ENCODE data around the gene LRRC3.

Gene LRRC3

DNA sequence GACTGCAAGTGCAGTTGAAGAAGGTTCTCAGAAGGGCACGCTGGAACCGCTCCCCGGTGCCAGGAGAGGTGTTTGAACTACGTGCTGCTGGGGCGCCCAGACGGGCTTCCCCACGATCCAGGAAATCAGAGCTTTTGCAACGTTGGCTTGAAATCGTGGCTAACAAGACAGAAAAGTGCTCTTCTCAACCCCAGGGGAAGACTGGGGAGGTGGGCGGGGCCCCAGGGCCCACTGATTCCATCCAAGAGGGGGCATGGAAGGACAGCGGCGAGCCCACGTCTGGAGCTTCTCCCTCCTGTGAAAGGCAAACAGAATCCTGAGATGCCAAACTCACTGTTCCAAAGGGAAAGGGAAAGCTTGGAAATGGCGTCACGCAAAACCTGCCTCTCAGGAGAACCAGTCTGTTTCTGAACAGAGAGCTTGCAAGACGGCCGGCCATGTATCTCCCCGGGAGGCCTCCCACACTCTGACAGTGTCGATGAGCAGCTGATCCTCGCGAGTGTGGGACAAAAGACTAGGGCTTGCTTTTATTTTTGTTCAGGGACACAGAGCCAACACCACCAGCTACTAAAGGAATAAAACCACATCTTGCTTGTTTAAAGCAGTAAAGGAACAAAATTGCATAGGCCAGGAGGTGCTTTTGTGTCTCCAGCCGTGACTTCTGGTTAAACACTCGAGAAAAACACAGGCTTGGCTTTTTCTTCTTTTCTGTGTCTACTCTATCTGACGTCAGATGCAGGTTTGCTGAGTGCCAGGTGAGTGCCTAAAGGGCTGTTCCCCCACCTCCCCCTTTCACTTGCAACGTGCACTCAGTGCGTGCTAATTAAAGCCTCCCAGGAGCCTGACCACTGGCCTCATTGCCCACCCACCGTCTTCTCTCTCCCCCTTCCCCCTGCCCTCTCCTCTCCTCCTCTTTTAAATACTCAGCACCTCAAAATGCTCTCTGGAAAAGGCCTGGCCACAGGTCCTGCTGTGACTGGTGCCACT lies 41.5 kb downstream of the LRRC3 start:
- H3K27ac ChIP-seq (ENCODE audit: low read depth, low read length, poor library complexity, severe bottlenecking), result no peak overlapping the region
- H3F3A ChIP-seq (ENCODE audit: insufficient read depth, low read length), result no peaks in the 10 kb centered on the region
- H3K9me3 ChIP-seq (ENCODE audit: low read length), result 0 out of 2 replicates have a peak, but pooled peaks cover 8% of the 10 kb centered on the region
- H3K27me3 ChIP-seq (ENCODE audit: insufficient read depth, low read length), result peaks cover 19% of the 10 kb centered on the region; the same call in 1 of the 2 replicates
- no peaks in the 10 kb centered on the region; the same call in 1 of the 2 replicates for H3K36me3 ChIP-seq (ENCODE audit: insufficient read depth, low read length)
- H3K9ac ChIP-seq (ENCODE audit: low read length), result no peak overlapping the region
- H3K4me1 ChIP-seq (ENCODE audit: insufficient read depth, low read length, severe bottlenecking), result no peaks in the 10 kb centered on the region
- H3K9me2 ChIP-seq (ENCODE audit: low read depth, low read length), result no peaks in the 10 kb centered on the region
- no peaks in the 10 kb centered on the region for H4K20me1 ChIP-seq (ENCODE audit: insufficient read depth, low read length)
- no peak for TF ChIP-seq EZH2 (IDR thresholded peaks at IDR 0.05; ENCODE audit: borderline replicate concordance, low read length)
- TF ChIP-seq, protein P1, sequence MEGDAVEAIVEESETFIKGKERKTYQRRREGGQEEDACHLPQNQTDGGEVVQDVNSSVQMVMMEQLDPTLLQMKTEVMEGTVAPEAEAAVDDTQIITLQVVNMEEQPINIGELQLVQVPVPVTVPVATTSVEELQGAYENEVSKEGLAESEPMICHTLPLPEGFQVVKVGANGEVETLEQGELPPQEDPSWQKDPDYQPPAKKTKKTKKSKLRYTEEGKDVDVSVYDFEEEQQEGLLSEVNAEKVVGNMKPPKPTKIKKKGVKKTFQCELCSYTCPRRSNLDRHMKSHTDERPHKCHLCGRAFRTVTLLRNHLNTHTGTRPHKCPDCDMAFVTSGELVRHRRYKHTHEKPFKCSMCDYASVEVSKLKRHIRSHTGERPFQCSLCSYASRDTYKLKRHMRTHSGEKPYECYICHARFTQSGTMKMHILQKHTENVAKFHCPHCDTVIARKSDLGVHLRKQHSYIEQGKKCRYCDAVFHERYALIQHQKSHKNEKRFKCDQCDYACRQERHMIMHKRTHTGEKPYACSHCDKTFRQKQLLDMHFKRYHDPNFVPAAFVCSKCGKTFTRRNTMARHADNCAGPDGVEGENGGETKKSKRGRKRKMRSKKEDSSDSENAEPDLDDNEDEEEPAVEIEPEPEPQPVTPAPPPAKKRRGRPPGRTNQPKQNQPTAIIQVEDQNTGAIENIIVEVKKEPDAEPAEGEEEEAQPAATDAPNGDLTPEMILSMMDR (IDR thresholded peaks at IDR 0.05; ENCODE audit: low read length), result no peak
- no peaks in the 10 kb centered on the region for H3K79me2 ChIP-seq (ENCODE audit: insufficient read depth, low read length)
- no peak overlapping the region for H3K4me3 ChIP-seq (ENCODE audit: low read depth, low read length, poor library complexity, severe bottlenecking)
- no peak overlapping the region for H3K4me2 ChIP-seq (ENCODE audit: low read length)
- H2AFZ ChIP-seq (ENCODE audit: low read length), result no peak overlapping the region

DNA sequence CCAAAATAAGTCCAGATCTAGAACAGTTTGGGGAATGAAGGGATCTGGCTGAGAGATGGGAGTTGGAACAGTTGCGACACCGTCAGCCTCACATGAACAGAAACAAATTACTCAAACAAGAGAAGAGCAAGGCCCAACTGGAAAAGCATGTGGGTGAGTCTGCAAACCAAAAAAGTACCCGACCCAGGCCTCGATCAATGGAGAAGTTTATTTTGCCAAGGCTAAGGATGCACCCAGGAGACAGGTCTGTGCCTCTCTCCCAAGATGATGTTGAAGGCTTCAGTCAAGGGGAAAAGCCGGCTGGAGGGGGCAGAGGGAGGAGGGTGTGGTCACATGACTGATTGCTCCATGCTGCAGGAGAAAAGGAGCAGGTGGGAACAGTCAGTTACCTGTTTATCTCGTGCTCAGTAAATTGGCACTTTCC lies 42.4 kb downstream of the LRRC3 start:
- Histone ChIP-seq H3K27ac (ENCODE audit: low read depth, low read length, poor library complexity, severe bottlenecking) (no peak overlapping the region), H3K9me2 (ENCODE audit: low read depth, low read length) (no peaks in the 10 kb centered on the region), H3K9me3 (ENCODE audit: low read length) (0 out of 2 replicates have a peak, but pooled peaks cover 5% of the 10 kb centered on the region), H3K4me2 (ENCODE audit: low read length) (no peak overlapping the region), H3K4me1 (ENCODE audit: insufficient read depth, low read length, severe bottlenecking) (no peaks in the 10 kb centered on the region), H3K36me3 (ENCODE audit: insufficient read depth, low read length) (no peaks in the 10 kb centered on the region; the same call in 1 of the 2 replicates), H4K20me1 (ENCODE audit: insufficient read depth, low read length) (no peaks in the 10 kb centered on the region), H3K9ac (ENCODE audit: low read length) (no peak overlapping the region), H3K79me2 (ENCODE audit: insufficient read depth, low read length) (no peaks in the 10 kb centered on the region), H2AFZ (ENCODE audit: low read length) (no peak overlapping the region), H3K4me3 (ENCODE audit: low read depth, low read length, poor library complexity, severe bottlenecking) (no peak overlapping the region), H3K27me3 (ENCODE audit: insufficient read depth, low read length) (peaks cover 16% of the 10 kb centered on the region; the same call in 1 of the 2 replicates), H3F3A (ENCODE audit: insufficient read depth, low read length) (no peaks in the 10 kb centered on the region)
- TF ChIP-seq EZH2 (IDR thresholded peaks at IDR 0.05; ENCODE audit: borderline replicate concordance, low read length), result no peak
- TF ChIP-seq, protein P1 (IDR thresholded peaks at IDR 0.05; ENCODE audit: low read length), result no peak

DNA sequence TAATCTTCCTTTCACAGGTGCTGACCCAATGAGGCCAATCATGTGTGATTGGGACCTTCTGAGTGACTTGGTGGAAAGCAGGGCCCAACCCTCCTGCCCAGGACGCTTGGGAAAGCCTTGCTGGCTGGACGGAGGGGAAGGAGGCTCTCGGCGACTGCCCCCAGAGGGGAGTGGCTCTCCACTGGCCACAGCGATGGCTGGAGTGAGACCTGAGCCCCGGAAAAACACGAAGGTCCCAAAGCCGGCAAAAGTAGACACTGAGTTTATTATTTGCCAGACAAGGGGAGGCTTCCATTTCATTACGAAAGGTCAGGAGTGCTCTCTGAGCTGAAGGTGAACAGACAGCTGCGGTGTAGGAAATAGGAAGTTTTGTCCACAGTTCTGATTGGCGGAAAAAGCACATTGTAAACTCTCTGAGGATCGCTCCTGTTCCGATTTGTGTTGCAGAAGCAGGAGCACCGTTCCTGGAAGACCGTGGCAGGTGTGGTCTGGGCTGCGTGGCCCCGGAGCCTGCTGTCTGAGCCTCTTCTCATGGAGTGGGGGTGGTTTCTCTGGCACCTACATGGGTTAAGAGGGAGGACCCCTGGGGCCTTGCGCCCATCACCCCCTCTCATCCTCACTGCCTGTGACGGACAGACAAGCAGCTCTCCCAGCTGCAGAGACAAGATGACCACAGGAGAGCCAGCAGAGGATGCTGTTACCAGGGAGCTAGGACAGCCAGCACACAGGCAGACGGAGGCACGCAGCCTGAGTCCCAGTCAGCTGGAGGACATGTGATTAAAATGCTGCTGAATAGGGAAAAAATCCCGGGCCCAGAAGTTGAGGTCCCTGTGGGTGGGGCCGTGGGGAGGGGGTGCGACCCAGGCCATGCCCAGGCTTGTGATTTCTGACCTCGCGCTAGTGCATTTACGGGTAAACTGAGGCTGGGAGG lies 43.2 kb downstream of the LRRC3 start:
- H2AFZ ChIP-seq (ENCODE audit: low read length), result no peak overlapping the region
- no peaks in the 10 kb centered on the region for H3F3A ChIP-seq (ENCODE audit: insufficient read depth, low read length)
- H3K27me3 ChIP-seq (ENCODE audit: insufficient read depth, low read length), result peaks cover 9% of the 10 kb centered on the region; the same call in 1 of the 2 replicates
- H3K4me3 ChIP-seq (ENCODE audit: low read depth, low read length, poor library complexity, severe bottlenecking), result no peak overlapping the region
- no peaks in the 10 kb centered on the region for H3K9me2 ChIP-seq (ENCODE audit: low read depth, low read length)
- no peaks in the 10 kb centered on the region for H4K20me1 ChIP-seq (ENCODE audit: insufficient read depth, low read length)
- no peaks in the 10 kb centered on the region for H3K79me2 ChIP-seq (ENCODE audit: insufficient read depth, low read length)
- no peak overlapping the region for H3K27ac ChIP-seq (ENCODE audit: low read depth, low read length, poor library complexity, severe bottlenecking)
- H3K4me1 ChIP-seq (ENCODE audit: insufficient read depth, low read length, severe bottlenecking), result no peaks in the 10 kb centered on the region
- no peaks in the 10 kb centered on the region for H3K9me3 ChIP-seq (ENCODE audit: low read length)
- TF ChIP-seq EZH2 (IDR thresholded peaks at IDR 0.05; ENCODE audit: borderline replicate concordance, low read length), result no peak
- TF ChIP-seq, protein P1 (IDR thresholded peaks at IDR 0.05; ENCODE audit: low read length), result no peak
- H3K9ac ChIP-seq (ENCODE audit: low read length), result no peak overlapping the region
- no peaks in the 10 kb centered on the region for H3K36me3 ChIP-seq (ENCODE audit: insufficient read depth, low read length)
- H3K4me2 ChIP-seq (ENCODE audit: low read length), result no peak overlapping the region
